NCI-H526 treated with DMSO at 0.1 percent for 48 hours (cell line): ENCODE results near the gene ANXA7.
"Not testable (repeated sequence)": the region's sequence is repeated elsewhere in the genome, so short reads cannot be mapped to it uniquely, and the experiment has no call there.

Experiments used
- DNase-seq: peaks from one replicate; lab custom pipeline; 2025; lab: John Stamatoyannopoulos, UW

The ANXA7 gene

DNA sequence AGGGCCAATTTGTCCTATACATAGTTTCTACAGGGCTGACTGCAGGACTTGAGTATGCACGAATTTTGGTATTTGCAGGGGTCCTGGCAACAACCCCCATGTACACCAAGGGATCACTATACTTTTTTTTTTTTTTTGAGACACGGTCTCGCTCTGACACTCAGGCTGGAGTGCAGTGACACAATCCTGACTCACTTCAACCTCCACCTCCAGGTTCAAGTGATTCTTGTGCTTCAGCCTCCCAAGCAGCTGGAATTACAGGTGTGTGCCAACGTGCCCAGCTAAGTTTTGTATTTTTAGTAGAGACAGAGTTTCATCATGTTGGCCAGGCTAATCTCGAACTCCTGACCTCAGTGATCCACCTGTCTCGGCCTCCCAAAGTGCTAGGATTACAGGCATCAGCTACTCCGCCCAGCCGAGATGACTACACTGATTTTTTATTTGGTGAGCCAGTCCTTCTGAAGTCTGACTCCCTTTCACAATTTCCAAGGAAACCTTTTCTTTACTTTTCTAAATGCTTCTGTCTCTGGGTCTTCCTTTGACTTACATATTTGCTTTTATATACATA is 75.0 kb downstream of the ANXA7 start:
- no peak for DNase-seq

GRCh38 chr10:73333202-73333601 is 80.7 kb downstream of the ANXA7 start:
- DNase-seq: no peak

- no peak for DNase-seq
Observed at GRCh38 chr10:73332379-73332778, 81.5 kb downstream of the ANXA7 start.

DNA sequence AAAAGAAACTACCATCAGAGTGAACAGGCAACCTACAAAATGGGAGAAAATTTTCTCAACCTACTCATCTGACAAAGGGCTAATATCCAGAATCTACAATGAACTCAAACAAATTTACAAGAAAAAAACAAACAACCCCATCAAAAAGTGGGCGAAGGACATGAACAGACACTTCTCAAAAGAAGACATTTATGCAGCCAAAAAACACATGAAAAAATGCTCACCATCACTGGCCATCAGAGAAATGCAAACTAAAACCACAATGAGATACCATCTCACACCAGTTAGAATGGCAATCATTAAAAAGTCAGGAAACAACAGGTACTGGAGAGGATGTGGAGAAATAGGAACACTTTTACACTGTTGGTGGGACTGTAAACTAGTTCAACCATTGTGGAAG is 85.3 kb downstream of the ANXA7 start:
- not testable (repeated sequence) for DNase-seq

DNA sequence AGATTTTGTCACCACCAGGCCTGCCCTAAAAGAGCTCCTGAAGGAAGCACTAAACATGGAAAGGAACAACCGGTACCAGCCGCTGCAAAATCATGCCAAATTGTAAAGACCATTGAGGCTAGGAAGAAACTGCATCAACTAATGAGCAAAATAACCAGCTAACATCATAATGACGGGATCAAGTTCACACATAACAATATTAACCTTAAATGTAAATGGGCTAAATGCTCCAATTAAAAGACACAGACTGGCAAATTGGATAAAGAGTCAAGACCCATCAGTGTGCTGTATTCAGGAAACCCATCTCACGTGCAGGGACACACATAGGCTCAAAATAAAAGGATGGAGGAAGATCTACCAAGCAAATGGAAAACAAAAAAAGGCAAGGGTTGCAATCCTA is 88.6 kb downstream of the ANXA7 start:
- DNase-seq: not testable (repeated sequence)
